GM21619 (cell line): ENCODE data around the gene ERGIC1.
"Not testable (repeated sequence)": the region's sequence is repeated elsewhere in the genome, so short reads cannot be mapped to it uniquely, and the experiment has no call there.

Experiments used
- ATAC-seq: cut with Tn5 transposase; IDR thresholded peaks from one replicate; pipeline ENCODE4 v1.9.1; 2021; ENCODE audit not compliant: unreplicated experiment

ERGIC1 gene

DNA sequence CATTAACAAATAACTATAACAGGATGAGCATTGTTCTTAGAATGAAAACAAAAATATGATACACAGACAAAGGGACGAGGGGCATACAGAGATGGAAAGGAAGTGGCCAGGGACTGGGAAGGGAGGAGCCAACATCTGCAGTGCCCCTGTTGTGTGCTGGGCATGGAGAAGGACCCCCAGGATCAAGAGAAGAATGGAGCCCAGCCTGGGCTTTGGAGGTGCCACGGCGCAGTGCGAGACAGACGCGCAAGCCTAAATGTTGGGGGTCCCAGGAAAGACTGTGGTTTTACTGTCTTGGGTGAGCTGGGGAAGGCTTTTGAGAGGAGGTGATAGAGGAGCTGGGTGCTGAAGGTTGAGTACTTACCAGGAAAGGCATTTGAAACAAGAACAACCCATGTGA lies 34.6 kb upstream of the ERGIC1 start:
- ATAC-seq, result no peak

DNA sequence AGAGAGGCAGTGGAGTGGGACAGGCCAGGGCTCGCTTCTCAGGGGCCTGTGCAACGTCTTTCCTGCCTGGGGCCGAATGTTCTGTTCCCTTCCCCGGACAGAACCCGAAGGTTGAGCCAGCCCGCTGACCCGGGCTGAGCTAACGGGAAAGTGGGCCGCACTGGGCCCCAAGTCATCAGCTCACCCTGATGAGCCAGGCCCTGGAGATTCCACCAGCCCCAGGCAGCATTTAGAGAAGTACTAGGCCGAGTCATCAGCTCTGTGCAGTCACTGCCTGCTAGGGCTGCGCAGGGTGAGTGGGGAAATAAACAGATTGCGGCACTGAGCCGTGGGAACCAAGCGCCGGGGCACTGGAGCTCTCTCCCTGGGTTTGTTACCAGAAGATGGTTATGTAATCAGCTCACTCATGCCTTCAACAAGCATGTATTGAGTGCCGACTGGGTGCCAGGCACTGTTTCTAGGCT lies 33.9 kb upstream of the ERGIC1 start:
- ATAC-seq, result no peak

DNA sequence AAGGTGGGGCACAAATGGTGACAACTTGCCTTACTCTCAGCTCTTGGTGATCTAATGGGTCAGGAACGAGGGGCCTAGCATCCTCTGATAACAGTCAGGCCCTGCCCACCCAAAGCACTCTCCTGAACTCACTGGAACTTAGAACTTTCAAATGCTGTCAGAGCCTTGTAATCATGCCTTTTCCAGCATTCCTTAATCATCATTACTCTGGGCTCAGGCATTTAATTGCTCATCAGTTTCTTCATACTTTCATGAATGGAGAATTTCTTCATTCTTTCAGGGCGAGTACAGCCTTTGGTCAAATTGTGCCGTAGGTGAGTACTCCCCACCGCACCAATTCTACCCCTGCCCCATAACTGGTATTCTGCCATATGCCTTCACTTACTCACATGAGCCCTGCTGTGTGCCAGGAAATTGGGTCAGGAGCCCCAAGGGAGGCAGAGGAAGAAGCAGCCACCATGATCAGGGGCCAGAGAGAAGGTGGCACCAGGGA lies 32.8 kb upstream of the ERGIC1 start:
- ATAC-seq, result no peak

DNA sequence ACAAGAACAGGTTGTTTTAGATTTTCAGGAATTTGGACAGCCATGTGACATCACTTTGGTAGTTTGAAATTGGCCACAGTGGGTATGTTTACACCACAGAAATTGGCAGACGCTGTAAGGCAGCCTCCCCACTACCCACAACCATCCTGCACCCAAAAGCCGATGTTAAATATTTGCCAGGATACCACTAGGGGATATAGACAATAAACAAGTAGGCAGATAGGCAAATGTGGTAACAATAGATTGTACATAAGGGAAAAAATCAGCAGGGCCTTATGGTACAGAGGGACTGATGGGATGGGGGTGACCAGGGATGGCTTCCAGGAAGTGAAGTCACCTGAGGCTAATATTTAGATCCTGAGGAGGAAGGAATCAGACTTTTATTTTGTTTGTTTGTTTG lies 31.9 kb upstream of the ERGIC1 start:
- no peak for ATAC-seq

DNA sequence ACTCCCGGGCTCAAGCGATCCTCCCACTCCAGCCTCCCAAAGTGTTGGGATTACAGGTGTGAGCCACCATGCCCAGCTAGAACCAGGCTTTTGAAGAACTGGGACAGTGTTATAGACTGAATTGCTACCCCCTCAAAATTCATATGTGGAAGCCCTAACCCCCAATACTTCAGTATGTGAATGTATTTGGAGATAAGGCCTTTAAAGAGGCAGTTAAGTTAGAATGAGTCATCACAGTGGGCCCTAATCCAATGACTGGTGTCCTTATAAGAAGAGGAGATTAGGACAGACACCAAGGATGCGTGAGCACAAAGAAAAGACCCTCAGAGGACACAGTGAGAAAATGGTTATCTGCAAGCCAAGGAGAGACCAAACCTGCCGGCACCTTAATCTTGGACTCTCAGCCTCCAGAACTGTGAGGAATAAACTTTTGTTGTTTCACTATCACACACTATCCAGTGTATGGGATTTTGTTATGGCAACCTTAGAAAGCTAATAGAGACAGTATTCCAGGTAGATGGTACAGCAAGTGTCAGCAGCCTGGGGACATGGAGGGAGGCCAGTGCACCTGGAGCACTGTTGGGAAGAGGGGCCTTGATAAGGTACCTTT lies 31.4 kb upstream of the ERGIC1 start:
- no peak for ATAC-seq

DNA sequence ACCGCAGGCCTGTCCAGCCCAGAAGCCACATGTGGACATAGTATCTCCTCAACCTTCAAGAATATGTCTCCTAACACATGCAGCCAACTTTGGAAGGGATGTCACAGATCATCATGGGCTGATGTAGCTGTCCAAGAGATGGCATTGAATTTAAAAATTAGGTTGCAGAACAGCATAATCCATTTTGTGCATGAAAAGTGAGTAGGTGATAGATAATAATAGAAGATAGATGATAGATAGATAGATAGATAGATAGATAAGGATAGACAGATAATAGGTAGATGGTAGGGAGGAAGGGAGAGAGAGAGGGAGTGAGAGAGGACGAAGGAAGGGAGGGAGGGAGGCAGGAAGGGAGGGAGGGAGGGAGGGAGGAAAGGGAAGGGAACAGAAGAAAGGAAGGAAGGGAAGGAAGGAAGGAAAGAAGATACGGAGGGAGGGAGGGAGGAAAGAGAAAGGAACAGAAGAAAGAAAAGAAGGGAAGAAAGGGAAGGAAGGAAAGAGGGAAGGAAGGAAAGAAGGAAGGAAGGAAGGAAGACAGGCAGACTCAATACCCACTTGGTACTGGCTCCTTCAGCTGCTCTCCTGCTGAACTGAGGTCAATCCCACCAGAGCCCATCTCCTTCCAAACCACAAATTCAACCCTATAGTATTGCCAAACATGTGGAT lies 28.9 kb upstream of the ERGIC1 start:
- no peak for ATAC-seq

DNA sequence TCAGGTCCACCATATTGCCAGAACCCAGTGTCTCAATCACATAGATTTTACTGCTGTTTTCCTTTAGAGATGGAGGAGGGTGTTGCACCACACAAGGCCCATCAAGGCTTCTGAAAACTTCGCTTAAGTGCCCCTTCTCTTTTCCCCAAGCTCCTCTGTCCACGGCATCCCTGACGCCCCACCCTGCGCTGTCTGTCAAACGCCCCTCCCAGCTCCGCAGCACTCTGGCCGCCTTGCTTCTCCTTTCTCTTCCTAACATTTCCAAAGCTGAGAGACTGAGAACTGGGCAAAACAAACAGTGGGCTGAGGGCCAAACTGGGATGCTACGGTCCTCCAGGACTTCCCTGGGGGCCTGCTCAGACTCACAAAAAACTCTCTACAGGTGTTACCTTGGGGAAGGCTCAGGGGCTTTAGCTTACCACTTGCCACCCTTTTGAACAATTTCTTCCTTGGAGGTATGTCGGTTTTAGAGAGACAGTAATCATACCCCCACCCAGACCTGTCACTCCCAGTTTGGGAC lies 28.3 kb upstream of the ERGIC1 start:
- ATAC-seq, result no peak

DNA sequence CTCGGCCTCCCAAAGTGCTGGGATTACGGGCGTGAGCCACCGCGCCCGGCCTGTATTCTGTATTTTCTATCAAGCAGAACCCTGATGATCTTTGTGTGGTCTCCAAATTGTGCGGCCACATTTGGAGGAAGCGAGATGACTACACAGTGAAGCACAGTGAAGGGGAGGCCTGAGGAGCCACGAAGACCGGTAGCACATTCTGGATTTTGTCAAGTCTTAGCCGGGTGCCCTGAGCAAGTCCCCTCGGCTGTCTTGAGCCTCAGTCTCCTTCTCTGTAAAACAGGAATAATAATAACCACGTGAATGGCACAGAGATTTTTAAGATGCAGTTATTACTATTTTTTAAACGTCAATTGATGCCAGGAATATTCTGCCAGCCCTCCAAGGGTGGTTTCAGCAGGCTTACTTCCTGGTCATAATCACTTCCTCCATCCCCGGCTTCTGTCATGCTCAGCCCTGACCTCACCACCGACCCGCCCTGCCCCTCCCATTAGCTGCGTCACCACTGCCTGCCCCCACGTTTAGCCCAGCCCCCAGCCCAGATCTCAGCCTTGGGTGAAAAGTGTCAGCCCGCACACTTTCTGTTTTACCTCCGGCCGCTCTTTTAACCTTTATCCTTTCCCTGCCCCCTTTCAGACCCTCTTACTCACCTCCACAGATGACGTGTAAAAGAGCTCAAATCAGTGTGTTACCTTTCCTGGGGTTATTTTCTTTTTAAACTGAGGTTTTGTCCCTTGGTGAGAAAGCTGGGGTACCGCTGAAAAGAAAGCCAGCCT lies 27.0 kb upstream of the ERGIC1 start:
- ATAC-seq, result peak; percentile 96

DNA sequence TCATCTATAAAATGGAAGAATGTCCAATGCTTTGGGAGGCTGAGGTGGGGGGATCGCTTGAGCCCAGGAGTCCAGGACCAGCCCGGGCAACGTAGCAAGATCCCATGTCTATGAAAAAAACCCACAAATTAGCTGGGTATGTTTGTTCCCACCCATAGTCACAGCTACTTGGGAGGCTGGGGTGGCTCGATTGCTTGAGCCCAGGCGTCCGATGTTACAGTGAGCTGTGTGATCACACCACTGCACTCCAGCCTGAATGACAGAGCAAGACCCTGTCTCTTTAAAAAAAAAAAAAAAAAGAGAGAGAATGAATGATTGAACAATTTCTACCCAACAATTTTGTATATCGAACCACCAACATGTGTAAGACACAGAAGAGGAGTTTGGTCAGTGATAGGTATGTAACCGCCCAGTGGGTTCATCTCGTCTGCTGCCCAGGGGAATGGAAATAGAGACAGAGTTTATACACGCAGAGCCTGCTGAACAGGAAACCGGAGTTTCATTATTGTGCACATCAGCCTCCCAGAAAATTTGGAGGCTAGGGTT lies 26.2 kb upstream of the ERGIC1 start:
- ATAC-seq, result no peak

DNA sequence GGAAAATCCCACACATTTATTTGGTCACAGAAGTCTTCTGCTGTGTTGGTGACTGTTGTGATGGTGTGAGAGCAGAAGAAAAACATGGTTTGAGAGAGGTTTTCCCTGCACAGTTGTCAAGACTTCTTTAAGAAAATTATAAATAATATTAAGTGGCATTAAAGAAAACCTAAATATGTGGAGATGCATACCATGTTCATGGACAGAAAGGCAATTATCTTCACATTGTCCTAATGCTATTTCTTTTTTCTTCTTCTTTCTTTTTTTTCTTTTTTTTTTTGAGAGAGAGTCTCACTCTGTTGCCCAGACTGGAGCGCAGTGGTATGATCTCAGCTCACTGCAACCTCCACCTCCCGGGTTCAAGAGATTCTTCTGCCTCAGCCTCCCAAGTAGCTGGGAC lies 24.3 kb upstream of the ERGIC1 start:
- ATAC-seq, result no peak

DNA sequence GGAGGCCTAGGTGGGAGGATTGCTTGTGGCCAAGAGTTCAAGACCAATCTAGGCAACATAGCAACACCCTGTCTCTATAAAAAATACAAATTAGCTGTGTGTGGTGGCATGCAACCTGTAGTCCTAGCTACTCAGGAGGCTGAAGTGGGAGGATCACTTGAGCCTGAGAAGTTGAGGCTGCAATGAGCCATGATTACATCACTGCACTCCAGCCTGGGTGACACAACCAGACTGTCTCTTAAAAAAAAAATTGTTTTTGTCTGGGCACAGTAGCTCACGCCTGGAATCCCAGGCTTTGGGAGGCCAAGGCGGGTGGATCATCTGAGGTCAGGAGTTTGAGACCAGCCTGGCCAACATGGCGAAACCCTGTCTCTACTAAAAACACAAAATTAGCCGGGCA lies 23.1 kb upstream of the ERGIC1 start:
- ATAC-seq, result not testable (repeated sequence)

DNA sequence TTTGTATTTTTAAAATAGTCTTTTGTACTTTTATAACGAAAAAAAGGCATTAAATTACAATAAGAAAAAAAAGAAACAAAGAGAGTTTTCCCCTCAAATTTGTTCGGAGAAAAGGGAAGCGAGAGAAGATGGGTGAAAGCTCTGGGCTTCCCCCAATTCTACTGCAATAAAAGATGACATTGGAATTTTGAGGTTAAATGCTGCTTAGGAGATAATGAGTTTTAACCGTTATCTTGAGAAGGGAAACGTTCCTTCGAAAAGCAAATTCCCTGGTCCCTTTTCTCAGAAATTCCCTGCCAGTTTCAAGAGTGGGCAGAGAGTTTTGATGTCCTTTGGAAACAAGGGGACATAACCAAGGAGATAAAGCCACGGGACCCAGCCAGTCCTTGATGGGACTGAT lies 18.4 kb upstream of the ERGIC1 start:
- ATAC-seq, result no peak

DNA sequence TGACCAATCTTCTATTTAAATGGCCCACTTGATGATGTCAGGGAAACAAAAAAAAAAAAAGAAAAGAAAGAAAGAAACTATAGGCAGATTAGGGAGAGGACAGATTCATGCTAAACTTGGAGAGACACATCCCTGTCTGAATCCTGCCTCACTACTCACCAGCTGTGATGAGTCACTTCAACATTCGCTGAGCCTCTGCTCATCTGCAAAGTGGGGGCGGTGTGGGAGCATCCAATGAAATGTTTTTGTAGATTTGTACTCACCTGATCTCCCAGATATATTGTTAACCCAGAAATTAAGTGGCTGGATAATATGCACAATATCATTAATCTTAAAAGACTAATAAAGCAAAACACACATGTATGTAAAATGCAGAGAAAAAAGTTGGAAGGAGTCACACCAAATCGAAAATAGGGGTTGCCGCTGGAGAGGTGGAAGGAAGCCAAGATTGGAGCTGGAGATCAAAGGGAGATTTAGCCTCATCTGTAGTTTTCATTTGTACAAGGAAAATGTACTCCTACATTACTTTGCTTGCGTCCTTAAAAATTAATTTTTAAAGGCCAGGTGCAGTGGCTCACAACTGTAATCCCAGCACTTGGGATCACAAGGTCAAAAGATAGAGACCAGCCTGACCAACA lies 17.0 kb upstream of the ERGIC1 start:
- ATAC-seq, result no peak

DNA sequence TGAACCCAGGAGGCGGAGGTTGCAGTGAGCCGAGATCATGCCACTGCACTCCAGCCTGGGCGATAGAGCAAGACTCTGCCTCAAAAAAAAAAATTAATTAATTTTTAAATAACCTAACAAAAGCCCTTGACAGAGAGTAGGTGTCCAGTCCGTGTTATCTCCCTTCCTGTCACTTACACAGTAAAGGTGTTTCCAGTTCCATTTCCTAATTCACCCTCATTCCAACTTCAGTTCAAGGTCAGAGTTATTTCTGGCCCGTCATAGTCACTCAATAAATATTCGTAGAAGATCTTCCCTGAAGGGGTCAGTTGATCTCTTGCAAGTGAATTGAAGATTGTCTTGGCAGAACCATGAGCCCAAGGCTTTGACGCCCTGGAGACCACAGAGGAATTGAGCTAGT lies 16.4 kb upstream of the ERGIC1 start:
- no peak for ATAC-seq

DNA sequence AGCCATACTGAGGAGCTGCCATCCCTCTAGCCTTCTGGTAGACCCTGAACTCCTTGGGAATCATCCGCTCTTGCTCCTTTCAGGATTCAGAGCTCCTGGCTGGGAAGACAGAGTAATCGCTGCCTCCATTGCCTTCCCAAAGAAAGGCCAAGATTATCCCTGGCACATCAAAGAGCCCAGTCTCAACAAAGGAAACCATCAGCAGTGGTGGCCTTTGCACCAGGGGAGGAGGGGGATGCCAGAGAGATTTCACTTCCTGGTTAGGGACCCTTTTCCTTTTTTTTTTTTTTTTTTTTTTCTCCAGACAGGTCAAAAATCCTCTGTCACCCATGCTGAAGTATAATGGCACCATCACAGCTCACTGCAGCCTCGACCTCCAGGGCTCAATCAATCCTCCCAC lies 16.0 kb upstream of the ERGIC1 start:
- no peak for ATAC-seq

DNA sequence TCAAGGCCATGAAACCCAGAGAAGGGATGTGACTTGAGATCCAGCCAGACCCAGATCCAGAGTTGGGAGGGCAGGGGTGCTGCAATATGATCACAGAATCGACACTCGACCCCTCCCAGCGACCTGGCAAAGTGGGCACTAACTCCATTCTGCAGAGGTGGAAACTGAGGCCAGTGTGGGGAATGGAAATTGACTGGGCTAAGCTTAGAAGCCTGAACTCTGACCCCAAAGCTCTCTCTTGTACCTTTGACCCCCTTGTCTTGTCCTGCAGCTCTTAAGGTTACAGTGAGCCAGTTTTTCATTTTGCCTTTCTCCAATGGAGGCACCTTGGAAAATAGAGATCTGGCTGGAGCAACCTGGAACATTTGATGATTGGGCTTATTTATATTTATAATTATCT lies 14.5 kb upstream of the ERGIC1 start:
- ATAC-seq, result no peak

DNA sequence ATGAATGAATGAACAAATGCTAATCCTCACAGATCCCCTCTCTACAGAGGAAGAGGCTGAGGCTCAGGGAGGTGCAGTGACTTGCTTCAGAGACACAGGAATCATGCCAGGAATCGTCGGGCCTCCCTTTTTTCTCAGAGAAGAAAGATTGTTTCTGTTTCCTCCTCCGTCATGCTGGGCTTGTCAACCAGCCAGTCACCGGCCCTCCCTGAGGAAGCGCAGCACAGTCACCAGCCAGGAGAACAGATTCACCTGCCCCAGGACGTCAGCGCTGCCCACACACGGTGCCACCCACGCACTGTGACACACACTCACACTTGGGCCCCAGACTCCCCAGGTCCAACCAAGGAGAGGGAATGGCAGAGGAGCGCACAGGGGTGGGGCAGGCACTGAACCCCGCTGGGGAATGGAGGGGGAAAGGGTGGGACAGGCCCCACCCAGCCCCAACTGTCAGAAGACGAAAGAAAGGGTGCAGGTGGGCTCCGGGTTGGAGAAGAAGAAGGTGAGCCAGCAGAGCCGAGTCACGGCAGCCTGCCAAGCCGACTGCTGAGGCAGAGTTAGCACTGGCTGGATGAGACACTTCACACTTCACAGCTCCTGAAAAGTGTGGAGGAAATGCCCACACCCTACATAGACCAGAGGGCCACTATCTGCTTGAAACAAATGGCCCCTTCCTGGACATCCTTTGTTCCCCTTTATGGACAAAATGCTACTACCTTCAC lies 13.8 kb upstream of the ERGIC1 start:
- no peak for ATAC-seq

DNA sequence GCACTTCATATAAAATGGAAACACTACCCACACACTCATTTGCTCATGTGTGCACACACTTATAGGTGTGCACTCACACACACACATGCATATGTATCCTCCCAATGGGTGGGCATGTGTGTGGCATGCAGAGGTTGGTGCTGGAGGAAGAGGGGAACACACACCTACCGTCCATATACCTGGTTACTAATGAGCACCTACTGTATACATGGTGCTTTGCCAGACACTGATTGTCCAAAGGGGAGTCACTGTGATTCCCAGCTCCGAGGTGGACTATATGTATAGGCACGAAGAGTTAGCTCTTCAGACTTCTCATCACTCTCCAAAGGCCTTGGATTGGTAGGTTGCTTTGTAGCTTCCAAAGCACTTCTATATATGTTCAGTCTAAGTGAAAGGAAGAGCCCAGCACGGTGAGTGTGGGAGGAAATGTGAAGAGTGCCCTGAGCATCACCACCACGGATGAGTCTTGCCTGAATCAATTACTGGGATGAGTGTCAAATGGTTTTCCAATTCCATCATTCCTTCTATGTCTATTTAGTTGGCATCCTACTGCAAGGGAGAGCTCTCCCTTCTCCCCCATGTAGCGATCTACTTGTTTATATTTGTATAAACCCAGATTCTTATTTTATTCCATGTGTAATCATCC lies 12.6 kb upstream of the ERGIC1 start:
- ATAC-seq, result no peak

DNA sequence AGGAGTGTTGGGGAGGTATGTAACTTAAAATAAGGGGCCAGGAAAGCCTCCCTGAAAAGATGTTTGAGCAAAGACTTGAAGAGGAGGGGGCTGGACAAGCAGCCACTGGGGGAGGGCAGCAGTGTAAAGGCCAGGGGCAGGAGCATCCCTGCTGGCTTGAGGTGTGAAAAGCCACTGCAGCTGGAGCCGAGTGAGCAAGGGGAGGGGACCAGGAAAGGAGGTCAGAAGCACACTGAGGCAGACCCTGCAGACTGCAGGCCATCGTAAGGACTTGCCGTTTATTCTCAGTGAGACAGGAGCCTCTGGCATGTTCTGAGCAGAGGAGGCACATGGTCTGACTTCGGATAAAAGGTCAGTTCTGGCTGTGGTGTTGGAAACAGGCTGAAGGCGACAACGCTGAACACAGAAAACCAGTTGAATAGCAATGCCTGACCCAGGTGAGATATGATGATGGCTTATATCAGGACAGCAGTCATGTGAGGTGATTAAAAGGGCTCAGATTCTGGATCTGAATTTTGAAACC lies 10.2 kb upstream of the ERGIC1 start:
- ATAC-seq, result no peak
